T-helper 2 cell treated with Interferon-gamma antibody and Interleukin-4, amounts not matched to agents 100 ng/mL and 5 ng/mL, for 36 hours (primary cell): ENCODE data around the gene SLC27A3. TPM values are rescaled to one million over a fixed set of nuclear protein-coding genes. Genes with fewer than 3 reads are reported as not detected.
"Not testable (repeated sequence)": the region's sequence is repeated elsewhere in the genome, so short reads cannot be mapped to it uniquely, and the experiment has no call there.

Experiments
- intact Hi-C: fragments of 100-400 bp; cut with micrococcal nuclease; formaldehyde crosslinking; loops from one replicate; pipeline ENCODE4 v1.15.1; 2023
- total RNA-seq: library from RNA; stranded (reverse); gene quantifications from 2 replicates; pipeline ENCODE4 v1.2.3, GENCODE V29; 2022

The SLC27A3 gene
- total RNA-seq, 1 donor from 2014 or later = 22.4 TPM

GRCh38 chr1:153763365-153764225 is 11.6 kb upstream of the SLC27A3 start:
- intact Hi-C loops = no loop called here

DNA sequence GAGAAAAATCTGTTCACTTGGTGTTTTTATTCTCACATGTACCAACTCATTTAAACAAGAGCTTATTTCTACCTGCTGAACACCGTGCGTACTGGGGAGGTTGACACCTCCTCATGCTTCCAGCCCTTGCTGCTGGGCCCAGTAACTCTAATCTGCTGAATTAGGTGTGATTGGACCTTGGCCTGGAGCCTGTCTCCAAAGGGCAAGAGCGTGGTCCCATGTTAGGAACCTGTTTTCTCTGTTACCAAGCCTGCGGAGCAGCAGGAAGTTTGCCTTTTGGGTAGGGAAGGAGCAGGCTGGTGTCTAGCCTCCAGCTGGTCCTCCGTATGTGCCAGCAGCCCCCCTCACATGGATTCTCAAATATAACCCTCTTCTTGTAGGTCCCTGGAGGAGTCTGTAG is 10.9 kb upstream of the SLC27A3 start:
- intact Hi-C loops = no loop called here

GRCh38 chr1:153766663-153767062 is 8.5 kb upstream of the SLC27A3 start:
- intact Hi-C loops = not testable (repeated sequence)

GRCh38 chr1:153767519-153767918 is 7.7 kb upstream of the SLC27A3 start:
- intact Hi-C loops = no loop called here

DNA sequence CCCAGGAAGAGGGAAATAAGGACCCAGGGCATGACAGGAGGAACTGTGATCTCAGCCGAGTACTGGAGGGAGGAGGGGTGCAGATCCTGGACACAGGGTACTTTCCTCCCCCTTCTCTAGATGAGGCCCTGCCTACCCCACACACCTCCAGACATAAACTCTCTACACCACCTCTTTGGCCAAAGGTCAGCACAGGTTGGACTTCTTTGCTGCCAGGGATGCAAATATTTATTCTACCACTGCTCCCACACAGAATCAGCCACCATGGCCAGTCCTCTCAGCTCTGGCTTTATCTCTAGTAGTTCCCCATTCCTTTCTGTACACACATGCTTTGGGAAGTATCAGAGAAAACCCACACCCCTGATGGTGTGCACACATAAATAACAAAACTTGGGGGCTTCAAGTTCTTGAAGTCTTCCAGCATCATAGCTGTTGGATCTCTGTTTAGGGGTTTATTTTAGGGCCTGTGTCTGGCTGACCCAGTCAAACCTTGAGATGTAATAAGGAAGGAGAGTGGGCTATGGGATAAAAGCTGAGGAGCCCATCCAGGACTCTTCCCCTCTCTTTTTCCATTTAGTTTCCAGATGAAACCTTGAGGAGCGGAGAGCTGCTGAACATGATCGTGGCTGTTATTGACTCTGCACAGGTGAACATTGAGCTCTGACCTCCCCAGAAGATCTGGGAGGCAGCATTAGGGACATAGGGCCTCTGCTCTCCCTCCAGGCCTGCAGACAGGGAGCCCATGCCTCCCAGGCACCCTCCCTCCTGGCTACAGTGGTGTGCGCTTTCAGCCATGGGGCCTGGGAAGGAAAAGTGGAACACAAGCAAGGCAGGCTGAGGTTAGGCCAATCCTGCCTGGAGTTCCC is 6.7 kb upstream of the SLC27A3 start:
- intact Hi-C loops = no loop called here

DNA sequence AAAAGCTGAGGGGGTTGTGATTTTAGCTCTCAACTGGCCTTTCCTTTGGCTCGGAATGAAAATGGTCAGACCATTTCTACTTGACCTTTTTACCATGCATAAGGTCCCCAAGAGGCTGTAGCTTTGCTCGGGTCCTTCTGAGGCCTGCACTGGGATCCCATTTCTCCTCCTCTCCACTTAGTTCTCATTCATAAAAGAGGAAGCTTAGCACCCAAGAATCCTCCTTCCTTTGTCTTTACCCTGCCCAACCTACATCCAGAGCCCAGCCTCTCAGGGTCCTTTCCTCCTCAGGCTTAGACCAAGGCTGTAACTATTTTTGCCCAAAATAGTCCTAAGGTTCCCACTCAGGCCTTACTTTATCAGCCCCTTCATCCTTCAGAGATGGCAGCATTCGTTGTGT is 6.0 kb upstream of the SLC27A3 start:
- intact Hi-C loops = no loop called here

DNA sequence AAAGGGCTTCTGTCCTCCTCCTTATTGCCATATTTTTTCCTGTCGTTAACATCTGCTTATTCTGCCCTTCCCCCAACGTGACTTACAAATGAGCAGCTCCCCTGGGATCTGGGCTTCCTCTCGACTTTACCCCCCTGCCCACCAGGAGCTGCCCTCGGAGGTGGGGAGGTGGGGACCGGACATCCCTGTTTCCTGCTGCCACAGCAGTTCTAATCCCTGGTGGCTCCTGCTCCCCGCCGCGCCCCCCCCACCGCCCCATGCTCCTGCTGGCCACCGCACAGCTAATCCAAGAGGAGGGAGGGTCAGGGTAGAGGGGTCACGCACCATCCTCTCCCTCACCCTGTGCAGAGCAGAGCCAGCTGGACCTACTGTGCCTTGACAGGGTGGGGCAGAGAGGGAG is 4.4 kb upstream of the SLC27A3 start:
- intact Hi-C loops = loop anchor here (10.0 kb wide), 1 partner anchor 96 kb away; the partner anchor contains the start of genes ILF2 and NPR1

- intact Hi-C loops = loop anchor here (10.0 kb wide), 1 partner anchor 96 kb away; the partner anchor contains the start of genes ILF2 and NPR1
Measured at GRCh38 chr1:153771261-153771660, 3.9 kb upstream of the SLC27A3 start.

DNA sequence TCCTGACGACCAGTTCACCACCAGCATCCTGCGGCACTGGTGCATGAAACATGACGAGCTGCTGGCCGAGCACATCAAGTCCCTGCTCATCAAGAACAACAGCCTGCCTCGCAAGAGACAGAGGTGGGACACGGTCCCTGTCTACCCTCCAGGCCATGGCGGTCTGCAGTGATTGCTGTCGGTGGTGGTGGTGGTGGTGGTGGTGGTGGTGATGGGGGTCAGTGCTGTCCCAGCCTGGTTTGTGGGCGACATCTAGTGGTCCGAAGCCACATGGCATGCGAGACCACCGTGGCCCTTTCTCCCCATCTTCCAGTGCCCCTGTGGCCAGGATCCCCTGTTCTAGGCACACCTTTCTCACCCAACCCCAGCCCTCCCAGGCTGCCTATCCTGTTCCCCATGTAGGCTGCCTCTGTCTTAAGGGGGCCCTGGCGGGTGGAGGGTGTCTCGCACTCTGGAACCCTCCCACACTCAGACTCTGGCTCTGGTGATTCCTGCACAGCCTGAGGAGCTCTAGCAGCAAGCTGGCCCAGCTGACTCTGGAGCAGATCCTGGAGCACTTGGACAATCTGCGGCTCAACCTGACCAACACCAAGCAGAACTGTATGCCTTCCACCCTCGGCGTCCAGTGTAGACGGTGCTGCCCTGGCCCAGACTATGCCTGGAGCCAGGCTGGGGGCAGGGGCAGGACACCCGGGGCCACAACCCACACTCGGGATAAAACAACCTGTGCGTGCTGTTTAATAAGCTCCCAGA is 3.2 kb upstream of the SLC27A3 start:
- intact Hi-C loops = loop anchor here (10.0 kb wide), 1 partner anchor 97 kb away; the partner anchor contains the start of genes ILF2 and NPR1

DNA sequence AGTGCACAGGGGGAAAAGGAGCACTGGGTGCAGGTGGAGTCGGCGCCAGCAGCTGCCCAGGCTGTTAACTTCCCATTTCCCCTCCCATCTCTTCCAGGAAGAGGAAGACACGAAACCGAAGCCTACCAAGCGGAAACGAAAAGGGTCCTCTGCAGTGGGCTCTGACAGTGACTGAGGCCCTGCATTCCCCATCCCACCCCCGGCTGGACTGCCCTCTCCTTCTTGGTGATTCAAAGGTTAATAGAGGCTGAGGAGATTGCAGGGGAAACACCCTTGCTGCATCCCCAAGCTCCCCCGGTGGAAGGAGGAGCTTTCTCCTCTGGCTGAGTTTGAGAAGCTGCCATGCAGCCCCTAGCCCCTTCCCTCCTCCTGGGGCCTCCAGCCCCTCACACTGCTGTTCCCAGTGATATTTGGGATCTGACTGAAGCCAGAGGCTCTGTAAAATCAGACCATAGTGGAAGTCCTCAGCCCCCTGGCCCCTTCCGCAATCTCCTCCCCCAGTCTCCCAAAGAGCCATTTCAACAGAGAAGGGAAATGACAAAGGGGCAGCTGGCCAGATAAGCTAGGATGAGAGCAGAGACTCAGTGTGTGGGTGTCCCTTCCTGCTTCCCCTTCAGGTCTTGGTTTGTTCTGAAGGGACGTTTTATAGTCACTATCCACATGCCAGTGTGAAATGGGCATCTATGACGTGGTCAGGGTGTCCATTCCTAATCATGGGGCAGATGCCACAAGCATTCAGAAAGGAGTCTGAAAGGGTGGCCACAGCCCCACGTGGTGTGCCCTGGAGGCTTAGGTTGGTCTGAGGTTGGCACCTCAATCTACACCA is 1.9 kb upstream of the SLC27A3 start:
- intact Hi-C loops = loop anchor here (10.0 kb wide), 1 partner anchor 99 kb away; the partner anchor contains the start of genes ILF2 and NPR1

DNA sequence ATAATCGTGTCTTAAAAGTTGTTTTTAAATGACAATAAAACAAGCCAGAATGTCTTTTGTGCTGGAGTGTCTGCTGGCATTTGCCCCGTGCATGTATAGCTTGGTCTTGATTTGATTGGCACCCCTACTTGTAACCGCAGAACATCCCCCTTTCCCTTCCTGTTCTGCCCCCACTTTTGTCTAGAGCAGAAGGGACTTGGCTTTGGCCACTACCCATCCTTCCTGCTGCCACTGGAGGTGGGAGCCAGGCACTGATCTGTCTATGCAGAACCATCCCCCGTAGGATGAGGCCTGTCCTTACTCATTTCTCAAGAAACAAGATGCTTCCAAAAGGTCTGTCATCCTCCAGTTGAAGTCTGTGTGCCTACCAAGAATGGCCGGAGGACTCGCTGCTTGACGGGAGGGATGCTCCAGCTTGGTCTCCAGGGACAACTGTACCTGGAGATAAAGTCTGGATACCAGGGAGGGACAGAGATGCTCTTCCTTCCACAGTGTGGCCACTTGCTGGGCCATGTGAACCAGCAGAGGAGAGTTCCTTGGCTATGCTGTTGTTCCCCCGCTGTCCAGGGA is 1.1 kb upstream of the SLC27A3 start:
- intact Hi-C loops = loop anchor here (10.0 kb wide), 1 partner anchor 99 kb away; the partner anchor contains the start of genes ILF2 and NPR1

DNA sequence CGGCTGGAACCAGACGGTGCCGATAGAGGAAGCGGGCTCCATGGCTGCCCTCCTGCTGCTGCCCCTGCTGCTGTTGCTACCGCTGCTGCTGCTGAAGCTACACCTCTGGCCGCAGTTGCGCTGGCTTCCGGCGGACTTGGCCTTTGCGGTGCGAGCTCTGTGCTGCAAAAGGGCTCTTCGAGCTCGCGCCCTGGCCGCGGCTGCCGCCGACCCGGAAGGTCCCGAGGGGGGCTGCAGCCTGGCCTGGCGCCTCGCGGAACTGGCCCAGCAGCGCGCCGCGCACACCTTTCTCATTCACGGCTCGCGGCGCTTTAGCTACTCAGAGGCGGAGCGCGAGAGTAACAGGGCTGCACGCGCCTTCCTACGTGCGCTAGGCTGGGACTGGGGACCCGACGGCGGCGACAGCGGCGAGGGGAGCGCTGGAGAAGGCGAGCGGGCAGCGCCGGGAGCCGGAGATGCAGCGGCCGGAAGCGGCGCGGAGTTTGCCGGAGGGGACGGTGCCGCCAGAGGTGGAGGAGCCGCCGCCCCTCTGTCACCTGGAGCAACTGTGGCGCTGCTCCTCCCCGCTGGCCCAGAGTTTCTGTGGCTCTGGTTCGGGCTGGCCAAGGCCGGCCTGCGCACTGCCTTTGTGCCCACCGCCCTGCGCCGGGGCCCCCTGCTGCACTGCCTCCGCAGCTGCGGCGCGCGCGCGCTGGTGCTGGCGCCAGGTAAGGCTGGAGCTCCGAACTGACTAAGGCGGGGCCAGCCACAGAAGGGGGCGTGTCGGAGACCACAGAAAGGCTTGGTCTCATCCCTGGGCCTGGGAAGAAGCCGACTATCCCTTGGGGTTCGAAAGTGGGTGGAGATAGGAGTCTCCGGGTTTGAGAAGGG is 486 bp downstream of the SLC27A3 start:
- intact Hi-C loops = loop anchor here (10.0 kb wide), 1 partner anchor 101 kb away; the partner anchor contains the start of genes ILF2 and NPR1

GRCh38 chr1:153776352-153776751 is 1.1 kb downstream of the SLC27A3 start:
- intact Hi-C loops = loop anchor here (10.0 kb wide), 1 partner anchor 102 kb away; the partner anchor contains the start of genes ILF2 and NPR1

GRCh38 chr1:153776845-153777370 is 1.7 kb downstream of the SLC27A3 start:
- intact Hi-C loops = loop anchor here (10.0 kb wide), 1 partner anchor 102 kb away; the partner anchor contains the start of genes ILF2 and NPR1

DNA sequence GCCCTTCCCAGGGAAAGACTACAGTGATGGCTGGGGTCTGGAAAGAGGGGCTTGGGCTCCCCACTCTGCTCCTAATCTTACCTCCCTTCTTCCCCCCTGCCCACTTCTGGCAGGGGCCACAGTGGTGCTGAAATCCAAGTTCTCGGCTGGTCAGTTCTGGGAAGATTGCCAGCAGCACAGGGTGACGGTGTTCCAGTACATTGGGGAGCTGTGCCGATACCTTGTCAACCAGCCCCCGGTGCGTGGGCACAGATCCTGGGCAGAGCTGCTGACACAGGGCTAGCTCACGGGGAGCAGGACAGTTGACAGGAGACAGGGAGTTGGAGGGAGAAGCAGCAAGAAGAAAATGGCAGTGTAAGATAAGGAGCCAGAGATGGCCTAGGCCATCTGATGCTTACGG is 2.4 kb downstream of the SLC27A3 start:
- intact Hi-C loops = loop anchor here (10.0 kb wide), 1 partner anchor 103 kb away; the partner anchor contains the start of genes ILF2 and NPR1

- intact Hi-C loops = loop anchor here (10.0 kb wide), 1 partner anchor 103 kb away; the partner anchor contains the start of genes ILF2 and NPR1
Measured at GRCh38 chr1:153778051-153778823, 3.0 kb downstream of the SLC27A3 start.

GRCh38 chr1:153778824-153779519 is 3.8 kb downstream of the SLC27A3 start:
- intact Hi-C loops = loop anchor here (10.0 kb wide), 1 partner anchor 104 kb away; the partner anchor contains the start of genes ILF2 and NPR1
